Inferior parietal cortex (tissue), 1 donor: Measurements from ENCODE around the gene HMX1.

Experiments used
- DNase-seq: peaks from one replicate; pipeline ENCODE4 v3.0.0-alpha.2; 2016; ENCODE audit errors: extremely low spot score

HMX1 gene

DNA sequence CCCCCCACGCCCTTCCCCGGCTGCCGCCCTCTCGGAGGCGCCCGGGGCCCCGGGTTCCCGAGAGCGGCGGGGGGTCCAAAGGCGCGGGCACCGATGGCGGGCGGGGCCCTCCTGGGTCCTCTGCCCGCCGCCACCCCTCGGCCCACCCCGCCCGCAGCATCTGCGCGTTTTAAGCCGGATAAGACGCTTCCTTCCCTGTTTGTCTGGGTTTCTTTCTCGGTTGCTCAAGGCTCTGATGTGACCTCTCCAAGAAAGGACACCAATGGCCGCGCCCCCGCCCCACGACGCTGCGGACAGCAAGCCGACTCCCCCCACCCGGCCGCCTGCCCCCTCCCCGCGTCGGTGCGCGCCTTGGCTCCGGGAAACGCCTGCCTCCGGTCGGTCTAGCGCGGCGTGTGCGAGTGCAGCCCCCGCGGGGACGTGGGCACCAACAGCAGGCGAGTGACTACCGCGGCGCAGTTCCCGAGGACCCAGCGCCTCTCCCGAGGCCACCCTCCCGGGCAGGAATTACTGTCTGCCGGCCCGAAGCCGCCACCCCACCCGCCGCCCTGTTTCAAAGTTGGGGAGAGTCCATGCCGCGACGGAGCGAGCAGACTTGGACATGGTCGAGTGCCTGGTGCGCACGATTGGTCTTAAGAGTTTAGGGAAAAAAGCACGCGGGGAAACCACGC, 21.1 kb upstream of the HMX1 start:
- DNase-seq: no peak

DNA sequence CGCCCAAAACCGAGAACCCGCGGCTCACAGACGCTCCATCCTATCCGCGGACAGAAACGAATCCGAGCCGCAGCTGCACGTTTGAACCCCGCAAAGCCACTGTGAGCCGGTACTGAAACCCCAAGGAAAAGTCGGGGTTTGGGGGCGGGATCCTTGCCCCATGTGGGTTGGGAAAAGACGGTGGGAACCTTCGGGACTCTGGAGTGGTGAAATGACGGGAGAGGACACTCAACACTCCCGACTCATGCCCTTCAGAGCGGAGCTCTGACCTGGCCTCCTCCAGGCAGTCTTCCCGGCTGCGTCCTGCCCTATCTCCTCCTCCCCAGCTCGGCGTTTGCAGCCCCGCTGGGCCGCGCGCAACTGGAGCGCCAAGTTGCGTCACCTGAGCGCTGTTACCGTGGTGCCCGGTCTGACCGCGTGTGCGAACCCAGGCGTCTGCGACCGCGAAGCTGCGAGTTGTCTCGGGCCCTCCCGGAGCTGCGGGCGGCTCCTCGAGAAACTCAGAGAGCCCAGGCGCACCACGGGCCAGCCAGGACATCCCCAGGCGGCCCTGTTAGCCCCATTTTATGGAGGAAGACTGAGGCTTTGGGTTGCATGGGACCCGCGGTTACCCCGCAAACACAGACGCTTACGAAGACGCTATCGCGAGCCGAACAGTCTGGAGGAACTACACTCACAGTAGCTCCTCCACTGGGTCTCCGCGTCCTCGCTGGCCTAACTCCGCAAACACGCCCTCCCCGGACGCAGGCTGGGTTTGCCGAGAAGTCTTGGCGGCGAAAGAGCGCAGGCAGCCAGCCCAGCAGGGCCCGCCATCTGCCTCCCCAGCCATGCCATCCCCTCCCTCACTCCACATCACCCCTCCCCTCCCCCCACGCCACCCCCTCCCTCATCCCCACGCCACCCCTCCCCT, 20.3 kb upstream of the HMX1 start:
- no peak for DNase-seq

DNA sequence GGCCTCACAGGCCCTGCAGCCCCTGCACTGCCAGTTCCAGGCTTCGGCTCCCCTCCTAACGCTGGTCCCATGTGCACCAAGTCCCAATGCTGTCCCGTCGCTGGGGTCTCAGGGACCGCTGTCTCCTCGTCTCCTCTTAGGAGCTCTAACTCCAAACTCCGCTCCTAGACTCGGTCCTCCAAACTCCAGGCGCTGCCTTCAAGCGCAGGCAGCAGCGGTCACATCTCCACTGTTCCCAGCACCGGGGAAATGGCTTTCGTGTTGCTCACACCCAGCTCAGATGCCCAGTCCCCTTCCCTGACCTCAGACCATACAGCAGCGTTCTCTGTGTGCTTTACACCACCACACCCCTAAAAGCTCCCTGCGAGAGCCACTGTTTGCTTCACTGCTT, 19.6 kb upstream of the HMX1 start:
- DNase-seq: no peak

DNA sequence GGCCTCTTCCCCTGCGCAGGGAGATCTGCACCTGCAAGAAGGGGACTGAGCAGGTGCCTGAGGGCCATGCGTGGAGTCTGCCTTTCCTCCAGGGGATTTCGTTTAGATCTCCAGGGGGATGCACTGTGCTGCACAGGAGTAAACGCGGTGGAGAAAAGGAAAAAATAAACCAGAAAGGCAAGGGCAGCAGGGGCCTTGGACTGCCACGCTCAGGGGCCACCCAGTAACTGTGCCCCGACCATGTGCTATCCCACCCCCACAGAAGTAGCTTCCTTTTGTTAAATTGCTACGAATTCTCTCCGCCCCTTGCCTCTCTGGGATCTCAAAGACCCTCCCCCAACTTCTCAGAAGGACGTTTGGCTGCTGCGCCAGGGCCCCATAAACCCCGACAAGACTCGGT, 17.2 kb upstream of the HMX1 start:
- DNase-seq: no peak

DNA sequence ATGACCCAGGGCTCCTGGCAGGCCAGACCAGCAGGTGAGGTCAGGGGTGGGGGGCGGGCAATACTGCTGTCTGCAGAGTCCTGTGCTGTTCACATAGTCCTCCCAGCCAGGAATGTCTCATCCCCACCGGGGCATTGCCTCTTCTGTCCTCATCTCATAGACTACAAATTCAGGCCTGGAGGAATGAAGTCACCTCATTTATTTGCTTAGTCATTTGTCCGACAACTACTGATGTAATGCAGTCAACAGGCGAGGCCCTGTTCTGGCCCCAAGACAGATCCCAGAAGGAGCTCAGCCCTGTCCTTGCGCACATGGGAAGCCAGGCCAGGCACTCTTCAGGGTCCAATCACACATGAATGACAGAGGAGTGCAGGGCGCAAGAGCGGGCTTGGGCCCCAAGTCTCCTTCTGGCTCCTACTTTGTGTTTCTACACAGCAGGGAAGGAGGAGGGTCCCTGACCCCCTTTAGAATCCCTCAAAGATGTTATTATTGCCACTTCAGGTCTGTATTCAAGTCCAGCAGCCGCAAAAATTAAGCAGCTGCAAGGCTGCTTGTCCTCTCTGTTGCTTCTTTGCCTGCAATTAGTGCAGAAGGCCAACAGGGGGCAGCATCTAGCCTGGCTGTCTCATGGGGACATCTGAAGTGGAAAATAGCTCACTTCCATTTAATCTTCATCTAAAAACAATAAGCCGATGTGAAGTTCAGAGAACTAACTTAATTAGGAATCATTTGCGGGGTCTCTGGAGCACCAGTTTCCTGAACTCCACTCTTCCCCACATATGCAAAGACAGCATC, 15.2 kb upstream of the HMX1 start:
- DNase-seq: no peak

DNA sequence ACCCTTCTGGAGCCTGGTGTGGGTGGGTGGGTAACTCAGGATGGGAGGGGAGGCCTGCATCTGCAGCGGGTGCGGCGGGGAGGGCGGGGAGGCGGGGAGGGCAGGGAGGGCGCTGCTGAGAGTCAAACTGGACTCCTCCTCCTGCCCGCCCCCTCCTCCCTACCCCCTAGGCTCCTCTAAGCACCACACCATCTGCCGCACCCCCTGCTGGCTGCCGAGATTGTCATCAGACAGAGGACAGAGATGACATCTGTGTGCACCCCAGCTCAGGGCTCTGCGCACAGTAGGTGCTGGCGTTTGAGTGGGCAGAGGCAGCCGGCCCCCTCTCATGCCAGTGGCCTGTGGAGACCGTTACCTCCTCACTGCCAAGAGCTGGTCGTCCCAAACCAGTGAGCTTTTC, 10.6 kb upstream of the HMX1 start:
- DNase-seq: no peak

DNA sequence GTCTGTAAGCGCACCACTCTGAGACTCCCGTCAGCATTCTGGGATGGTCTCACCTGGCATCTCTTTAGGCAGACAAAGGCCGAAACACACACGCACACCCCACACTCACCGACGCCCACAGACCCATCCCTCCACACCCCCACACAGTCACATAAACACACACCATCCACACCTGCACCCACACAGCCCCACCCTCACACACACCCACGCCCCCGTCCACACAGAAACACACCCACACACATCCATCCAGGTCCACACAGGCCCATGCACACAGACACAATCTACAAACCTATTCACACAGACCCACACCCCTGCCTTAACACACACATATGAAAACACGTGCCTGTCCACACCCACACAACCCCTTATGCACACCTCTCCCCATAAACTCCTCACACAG, 9.2 kb upstream of the HMX1 start:
- no peak for DNase-seq

DNA sequence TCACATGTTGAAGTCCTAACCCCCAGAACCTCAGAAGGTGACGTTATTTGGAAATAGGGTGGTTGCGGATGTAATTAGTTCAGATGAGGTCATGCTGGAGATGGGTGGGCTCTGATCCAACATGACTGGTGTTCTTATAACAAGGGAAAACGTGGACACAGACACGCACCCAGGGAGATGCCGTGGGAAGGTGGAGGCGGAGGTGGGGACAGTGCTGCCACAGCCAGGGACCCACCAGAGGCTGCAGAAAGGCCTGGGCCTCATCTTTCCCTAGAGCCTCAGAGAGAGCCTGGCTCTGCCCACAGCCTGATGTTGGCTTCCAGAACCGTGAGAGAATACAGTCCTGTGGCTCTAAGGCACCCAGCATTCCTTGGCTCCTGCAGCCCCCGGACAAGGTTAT, 7.9 kb upstream of the HMX1 start:
- no peak for DNase-seq

DNA sequence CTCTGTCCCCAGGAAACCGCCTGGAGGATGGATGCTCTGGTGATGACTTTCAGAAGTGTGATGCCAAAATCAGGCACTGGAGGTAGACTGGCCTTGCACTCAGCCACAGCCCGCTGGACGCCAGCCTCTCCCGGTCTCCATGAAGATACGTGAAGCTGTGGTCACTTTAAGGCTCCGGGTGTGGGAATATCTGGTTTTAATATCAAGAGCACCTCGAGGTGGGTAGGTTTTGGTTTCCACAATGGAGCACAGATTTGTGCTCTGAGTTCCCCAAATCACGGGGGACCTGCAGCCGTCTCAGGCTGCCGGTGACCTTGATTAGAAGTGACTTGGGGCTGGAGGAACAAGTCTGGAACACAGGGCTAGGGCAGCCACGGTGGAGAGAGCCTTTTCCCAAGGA, 6.8 kb upstream of the HMX1 start:
- DNase-seq: no peak

DNA sequence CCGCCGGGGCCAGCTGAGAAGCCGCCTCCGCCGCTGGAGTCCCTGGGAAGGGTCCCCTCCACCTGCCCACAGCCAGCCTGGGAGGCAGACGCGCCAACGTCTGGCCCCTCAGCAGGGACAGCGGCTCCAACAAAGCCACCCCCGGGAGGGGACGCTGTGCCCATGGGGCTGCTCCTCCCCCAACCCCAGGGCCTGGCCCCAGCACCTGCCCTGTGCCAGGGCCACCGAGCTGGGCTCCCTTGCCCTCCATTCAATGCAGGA, 6.1 kb upstream of the HMX1 start:
- no peak for DNase-seq

DNA sequence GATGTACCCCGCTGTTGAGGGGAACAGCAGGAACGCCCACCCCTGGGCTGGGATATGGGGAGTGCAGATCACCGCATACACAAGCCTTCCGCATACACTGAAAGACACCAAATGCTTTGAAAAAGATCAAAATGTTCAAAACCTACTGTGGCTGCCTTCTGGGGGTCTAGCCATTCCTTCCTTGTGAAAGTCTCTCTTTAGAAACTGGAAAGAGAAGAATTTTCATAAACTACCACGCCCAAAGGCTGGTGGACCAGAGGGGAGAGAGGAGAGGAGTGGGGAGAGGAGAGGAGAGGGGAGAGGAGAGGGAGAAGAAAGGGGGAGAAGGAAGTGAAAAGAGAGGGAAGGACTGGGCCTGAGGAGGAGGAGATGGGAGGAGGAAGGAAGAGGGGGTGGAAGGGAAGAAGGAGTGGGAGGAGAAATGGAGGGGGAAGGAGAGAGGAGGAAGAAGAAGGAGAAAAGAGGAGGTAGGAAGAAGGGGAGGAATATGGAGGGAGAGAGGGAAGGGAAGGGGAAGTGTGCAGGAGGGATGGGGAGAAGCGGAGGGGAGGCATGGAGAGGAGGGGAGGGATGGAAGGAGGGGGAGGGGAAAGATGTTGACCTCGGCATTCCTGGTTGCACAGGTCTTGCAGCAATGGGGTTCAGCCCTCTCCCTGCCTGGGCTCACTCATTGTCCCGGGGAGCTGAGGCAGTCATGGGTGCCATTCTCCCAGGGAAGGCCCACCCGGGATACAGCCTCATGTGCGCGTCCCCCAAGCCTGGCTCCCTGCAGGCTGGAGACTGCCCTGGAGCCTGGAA, 5.5 kb upstream of the HMX1 start:
- no peak for DNase-seq

DNA sequence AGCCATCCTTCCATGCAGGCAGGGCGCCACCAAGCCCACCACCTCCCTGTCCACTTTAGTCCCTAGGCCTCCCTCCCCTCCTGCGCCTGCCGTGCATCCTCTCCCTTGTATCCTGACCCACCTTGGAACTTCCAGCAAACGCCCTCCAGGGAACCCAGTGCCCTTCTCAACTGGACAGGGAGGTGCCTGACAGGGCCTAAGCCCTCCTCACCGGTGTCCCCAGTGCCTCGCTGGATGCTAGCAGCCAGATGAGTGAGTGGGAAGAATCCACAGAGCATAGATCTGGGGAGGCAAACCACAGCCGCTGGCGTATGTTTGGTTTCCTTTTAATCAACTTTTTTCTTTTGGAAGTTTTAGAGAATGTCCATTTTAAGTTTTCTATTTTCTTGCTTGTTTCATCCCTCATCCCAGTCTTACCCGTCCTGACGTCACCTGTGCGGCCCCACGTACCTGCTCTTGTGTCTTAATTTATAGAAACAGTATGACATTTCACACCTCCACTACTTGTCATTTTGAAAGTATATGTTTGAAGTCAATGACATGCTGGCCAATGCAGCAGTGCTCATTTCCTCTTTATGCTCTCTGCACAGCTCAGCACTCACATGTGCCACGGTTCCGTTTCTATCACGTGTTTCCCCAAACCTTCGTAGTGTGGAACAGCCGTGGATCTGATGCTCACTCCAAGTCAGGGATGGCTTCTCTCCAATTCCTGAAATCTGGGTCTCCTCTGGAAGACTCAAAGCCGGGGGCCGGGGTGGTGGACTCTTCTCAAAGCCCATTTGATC, 3.4 kb upstream of the HMX1 start:
- DNase-seq: no peak

DNA sequence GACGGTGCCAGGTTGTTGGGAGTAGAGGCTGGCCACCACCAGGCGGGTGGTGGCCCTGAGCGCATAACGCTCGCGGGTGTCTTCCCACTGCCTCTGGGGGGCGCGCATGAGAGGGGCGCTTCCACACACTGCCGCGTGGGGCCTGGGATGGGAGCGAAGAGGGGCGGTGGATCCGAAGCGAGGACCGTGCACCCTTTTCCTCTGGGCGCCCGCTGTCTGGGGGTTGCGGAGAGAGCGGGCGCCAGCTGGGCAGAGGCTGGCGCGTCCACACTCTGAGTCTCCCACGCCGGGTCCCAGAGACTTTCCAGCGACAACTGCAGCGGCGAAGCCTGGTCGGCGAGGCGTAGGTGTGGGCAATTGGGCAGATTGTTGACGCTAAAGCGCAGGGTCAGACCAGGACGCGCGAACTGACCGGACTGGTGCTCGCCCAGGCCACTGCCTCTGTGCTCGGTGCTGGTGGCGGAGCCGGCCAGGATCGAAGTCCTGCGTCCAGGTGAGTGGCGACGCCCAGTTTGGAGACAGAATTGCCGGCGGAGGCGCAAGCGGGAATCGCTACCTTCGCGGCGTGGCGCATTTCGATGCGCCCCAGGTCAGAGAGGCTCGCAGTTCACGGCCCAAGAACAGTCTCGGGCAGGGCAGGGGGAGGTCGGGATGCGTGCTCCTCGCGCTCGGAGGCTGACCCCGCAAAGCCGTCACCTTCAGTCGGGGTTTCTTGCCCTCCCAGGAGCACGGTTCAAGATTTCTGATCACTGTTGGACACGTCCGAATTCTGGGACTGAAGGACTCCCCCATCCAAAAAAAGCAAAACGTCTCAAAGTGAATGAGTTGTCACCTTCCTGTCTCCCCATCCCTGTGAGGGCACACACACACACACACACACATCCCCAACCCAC, 2.6 kb upstream of the HMX1 start:
- DNase-seq: no peak

DNA sequence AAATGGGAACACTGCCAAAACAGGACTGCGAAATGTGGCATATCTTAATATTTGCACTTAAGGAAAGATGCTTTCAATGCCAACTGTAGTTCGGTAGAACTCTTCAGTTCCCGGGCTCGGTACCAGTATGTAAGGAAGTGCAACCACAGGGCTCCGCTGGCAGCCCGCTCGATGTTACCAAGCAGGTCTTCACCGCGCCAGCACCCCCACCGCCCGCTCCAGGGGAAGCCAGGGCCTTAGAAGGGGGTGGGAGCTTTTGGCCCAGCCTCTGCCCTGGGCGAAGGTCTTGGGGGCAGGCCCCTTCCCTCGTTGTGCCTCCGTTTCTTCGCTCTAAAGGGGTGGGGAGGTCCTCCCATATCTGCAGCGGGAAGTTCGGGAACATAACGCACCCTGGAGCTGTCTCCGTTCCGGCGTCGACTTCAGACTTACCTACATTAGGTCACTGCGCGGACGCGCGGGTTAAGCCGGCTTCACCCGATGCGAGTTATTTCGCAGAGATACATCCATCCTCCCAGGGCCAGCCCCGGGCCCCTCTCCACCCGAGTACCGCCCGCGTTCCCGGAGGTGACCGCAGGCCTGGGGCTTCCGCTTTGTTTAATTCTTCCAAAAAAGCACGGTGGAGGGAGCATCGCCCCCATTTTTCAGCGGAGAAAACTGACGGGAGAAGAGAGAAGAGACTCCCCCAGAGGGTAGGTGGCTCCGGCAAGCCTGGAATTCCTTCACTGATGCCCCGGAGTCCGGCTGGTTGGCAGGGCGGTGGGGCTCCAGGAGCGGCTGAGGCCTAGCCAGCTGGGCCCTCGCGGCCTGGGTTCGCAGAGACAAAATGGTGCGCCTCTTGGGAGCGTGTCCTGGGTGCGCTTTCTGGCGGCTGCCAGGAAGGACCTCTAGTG, 1.0 kb upstream of the HMX1 start:
- no peak for DNase-seq

DNA sequence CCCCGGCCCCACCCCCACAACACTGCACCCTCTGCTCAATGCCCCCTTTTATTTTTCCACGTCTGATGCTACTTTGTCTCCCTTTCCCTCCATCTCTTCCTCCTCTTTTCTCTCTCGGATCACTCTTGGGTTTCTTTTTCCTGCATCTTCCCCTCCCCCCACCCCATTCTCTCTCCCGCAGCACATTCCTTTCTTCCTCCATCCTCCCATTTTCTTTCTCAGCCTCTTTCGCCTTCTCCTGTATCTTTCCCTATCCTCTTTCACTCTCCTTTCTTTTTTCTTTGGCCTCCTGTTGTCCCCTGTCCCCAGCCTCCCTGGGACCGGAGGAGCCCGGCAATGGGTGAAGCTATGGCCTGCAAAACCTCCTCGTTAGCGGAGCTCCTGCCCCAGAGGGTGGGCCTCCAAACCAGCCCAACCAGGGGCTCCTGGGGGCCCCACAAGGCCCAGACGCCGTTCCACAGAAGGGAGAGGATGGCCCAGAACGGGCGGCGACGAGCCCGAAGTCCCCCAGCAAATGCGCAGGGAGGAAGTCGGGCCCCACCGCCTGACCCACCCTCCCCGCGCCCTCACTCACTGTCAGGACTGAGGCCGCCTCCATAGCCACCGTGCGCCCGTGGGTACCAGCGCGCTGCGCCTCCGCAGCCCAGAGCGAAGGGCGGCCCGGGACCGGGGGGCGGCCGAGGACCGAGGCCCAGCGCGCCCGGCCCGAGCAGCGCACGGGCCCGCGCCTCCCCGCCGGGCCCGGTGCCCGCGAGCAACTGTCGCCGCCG, 807 bp downstream of the HMX1 start:
- DNase-seq: no peak

DNA sequence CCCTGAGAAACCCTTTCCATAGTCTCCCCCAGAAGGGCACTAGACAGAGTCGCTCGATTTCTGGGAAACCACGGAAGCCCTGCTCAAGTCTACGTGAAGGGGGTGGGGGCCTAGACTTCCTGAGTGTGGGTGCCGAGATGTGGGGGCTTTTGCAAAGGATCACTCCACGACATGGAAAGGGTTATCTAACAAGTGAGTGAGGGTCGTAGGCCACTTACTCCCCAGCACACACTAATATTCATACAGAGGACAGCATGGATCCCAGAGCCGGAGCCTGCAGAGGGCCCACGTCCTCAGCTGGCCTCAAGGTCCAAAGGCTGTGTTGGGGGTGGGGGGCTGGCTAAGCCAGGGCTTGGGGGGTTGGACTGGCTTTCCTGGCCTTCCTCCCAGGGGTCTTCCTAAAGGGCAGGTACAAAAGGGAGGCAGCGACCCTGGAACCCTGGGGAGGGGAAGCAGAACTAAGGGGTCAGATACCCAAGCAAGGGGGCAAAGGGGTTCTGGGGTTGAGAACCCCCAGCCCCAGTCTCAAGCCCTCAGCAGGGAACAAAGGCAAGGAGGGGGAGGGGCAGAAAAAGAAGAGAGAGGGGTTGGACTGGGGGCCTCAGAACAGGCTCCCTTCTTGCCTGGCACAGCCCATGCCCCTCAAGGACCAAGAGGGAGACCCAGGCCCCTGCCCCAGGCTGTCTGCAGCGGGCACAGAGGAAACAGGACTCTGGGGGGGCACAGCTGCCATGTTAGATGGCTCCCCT, 1.6 kb downstream of the HMX1 start:
- no peak for DNase-seq

DNA sequence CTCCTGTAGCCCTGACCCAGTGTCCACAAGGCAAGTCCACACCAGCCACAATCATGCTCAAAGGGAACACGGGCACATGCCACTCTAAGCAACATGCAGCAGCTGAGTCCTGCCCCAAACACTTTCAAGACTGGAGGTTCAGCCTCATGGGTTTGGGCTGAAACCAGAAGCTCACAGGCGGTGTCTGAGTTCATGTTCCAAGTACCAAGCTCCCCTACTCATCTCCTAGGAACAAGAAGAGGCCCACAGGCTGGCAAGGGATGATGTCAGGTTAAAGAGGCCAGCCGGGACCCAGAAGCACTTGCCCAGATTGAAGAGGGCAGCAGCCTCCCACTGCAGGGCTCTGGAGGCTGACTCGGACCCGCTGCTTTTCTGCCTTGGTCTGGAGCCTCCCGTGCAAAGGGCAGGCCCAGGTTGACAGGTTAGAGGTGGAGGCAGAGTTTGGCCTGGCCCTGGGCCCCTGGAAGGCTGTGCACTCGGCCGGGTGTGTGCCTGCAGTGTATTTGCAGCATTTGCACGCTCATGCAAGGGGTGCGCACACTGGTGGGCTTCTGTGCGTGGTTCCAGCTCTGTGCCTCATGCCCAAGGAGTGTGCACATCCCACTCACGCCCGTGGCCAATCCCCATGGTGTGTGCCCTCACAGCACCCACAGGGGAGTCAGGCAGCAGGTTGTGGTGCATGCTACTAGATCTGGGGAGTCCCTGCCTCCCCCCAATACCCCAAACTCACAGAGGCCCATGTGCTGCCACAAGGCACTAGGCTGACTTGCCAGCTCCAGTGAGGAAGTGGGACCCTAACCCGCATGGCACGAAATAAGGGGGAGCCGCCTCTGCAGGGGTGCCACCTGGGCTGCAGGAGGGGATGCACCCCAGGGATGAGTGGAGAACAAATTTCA, 2.4 kb downstream of the HMX1 start:
- no peak for DNase-seq
